Anterior cingulate cortex (tissue), 58 donors: ENCODE measurements around the gene VWA8.
A peak's percentile ranks its signal among the peaks of the same experiment; 100 is the strongest.

Experiments
- DNase-seq, 58 donors: peaks; one replicate each; lab custom pipeline; 2025; lab: John Stamatoyannopoulos, UW

Gene VWA8

DNA sequence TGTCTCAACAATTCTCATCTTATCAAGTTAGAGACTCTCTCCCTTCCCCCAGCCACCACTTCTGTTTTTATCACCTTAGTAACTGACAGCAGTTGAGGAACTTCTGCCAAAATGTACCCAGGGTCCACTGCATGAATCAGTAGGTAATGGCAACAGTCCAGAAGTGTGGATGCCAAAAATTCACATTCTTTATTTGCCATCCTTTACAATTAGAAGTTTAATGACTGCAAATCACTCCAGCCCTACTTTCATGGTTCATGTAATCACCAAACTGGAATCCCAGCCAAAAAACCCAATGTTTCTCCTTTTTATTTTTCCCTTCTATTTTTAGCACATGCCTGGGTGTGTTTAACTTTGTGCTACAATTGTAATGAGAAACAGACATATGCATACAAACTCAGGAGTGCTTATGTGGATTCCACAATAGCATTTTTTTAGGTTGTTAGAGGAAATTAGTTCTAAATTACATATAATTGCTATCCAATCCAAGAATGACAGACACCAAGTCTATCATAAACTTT lies 260.1 kb downstream of the VWA8 start:
- DNase-seq, result no peak

DNA sequence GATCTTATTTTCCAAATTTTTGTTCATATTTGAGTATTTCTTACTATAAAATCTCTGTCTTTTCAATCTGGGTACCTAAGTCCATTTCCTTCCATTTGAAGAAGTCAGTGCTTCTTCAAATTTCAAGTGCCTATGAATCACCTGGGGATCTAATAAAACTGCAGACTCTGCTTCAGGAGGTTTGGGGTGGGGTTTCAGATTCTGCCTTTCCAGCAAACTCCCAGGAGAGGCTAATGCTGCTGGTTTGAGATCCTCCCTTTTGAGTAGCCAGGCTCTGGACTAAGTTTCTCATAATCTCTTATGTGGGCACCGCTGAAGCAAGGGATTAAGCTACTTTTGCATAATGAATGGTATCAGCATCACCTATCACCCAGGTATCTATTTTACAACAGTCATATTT lies 261.1 kb downstream of the VWA8 start:
- DNase-seq, result no peak

DNA sequence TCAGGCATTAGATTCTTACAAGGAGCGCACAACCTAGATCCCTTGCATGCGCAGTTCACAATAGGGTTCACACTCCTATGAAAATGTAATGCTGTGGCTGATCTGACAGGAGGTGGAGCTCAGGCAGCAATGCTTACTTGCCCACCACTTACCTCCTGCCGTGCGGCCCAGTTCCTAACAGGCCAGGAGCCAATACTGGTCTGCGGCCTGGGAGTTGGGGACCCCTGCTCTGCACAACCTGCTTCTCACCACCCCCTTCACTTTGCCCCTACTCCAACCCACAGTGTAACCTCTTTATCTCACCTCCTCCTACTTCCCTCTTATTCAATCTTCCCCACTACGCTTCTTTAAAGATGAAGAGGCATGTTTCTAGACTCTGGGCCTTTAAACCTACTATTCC lies 263.3 kb downstream of the VWA8 start:
- DNase-seq, result no peak

GRCh38 chr13:41696163-41697003 lies 264.5 kb downstream of the VWA8 start:
- no peak for DNase-seq

GRCh38 chr13:41694545-41695301 lies 266.2 kb downstream of the VWA8 start:
- DNase-seq, result no peak

- DNase-seq, result no peak
Measured at GRCh38 chr13:41693434-41693833, 267.5 kb downstream of the VWA8 start.

- DNase-seq, result no peak
Measured at GRCh38 chr13:41691274-41691673, 269.6 kb downstream of the VWA8 start.

- no peak for DNase-seq
Measured at GRCh38 chr13:41682766-41683165, 278.1 kb downstream of the VWA8 start.

GRCh38 chr13:41682001-41682400 lies 278.9 kb downstream of the VWA8 start:
- no peak for DNase-seq

GRCh38 chr13:41681587-41681986 lies 279.3 kb downstream of the VWA8 start:
- DNase-seq, result no peak

- no peak for DNase-seq
Measured at GRCh38 chr13:41680900-41681299, 280.0 kb downstream of the VWA8 start.

DNA sequence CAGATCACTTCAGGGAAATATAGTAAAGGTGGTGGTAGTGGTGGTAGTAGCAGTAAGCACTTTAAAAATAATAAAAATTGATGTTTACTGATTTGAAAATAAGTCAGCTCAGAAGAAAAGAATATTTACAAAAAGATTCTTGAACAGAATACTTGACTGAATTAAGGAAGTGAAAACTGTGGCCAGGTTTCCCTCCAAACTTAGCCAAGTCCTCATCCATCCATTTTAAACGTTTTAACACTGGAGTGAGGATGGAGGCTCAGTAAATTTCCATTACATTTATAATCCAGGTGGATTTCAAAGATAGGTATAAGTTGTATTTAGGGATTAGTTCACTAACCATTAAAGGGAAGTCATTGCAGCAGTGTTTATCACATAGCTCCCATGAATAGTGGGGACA lies 282.1 kb downstream of the VWA8 start:
- no peak for DNase-seq

DNA sequence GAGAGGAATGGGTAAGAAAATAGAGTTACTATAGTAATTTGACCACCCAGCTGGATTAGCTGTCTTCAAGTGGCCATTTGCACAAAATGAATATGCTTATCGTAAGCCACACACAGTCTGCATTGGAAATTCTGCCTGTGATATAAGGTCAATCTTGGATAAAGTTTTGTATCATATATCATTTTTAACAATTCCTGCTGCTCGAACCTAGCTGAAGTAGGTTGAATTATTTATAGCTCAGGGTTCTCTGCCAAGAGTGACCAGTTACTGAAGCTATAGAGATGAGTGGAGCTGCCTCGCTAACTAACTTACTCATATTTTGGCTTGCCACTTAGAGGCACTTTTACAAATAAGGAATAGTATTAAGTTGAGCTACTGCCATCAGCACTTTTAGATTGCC lies 282.7 kb downstream of the VWA8 start:
- no peak for DNase-seq

- DNase-seq, result no peak
Measured at GRCh38 chr13:41675306-41675705, 285.6 kb downstream of the VWA8 start.

GRCh38 chr13:41674246-41674645 lies 286.7 kb downstream of the VWA8 start:
- DNase-seq, result no peak

DNA sequence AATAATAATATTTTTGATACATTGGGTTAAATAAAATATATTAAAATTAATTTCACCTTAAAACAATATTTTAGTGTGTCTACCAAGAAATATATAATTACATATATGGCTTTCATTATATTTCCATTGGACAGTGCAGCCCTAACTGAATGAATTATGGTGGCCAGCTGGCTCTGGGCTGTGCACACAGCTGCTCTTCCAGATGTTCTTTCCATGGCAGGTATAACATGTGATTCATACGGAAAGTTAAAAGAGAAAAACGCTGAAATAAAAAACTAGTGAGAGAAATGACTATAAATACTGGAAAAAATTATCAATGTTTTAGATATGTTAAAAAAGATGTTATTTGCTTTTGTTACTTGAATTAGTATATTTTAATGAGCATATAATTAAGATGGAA lies 287.3 kb downstream of the VWA8 start:
- no peak for DNase-seq

DNA sequence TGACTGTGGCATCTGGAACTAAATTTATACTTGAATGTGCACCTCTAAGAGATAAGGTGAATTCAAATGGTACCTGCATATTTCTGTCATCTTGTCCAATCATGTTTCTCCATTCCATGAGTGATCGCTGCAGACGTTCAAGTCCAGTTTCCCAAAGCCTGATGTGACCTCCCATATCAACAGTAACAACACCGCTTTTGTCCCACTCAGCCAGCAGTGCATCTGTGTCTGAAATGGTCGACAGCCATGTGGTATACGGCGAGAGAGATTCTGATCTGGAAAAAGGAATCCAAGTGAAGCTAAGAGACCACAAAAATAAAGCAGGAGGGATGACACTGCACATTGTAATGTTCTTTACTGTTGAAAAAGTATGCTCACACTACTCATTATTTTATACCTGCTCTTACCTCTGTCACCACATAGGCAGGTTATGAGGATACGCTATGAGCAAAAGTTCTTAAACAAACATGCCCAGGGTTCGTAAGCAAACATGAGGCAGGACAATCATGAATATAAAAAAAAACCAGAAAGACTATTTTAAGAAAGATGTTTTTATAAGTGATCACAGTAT lies 290.0 kb downstream of the VWA8 start:
- DNase-seq, result peak in 6 of 58 donors; percentile 1 to 25 (median 6)

DNA sequence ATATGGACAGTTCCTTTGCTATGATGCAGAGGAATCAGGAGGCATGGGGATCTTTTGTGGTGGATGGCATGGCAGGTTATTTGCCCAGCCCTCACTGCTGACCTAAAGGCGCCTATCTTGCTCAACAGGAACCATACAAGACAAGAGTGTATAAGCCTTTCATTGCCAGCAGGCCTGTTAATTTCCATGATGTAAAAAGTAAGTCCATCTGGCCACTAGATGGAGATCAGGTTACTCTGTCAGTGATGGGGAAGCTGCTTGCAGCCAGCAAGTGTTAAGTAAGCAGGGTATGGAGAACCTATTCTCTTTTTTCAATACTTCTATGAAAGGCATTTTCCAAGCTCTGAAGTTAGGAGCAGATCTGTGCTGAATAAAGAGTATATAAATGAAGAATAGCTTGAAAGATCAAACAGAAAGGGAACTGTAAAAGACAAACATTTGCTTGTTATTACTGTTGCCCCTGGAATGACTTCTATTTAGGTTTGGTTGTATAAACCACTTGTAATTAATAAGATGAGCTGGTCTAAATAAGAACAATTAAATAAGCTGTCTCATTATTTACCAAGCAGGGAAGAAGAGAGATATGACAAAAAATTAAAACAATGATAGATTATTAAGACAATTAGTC lies 292.7 kb downstream of the VWA8 start:
- peak in 38 of 58 donors; percentile 3 to 88 (median 28) for DNase-seq

GRCh38 chr13:41666644-41667043 lies 294.3 kb downstream of the VWA8 start:
- no peak for DNase-seq

DNA sequence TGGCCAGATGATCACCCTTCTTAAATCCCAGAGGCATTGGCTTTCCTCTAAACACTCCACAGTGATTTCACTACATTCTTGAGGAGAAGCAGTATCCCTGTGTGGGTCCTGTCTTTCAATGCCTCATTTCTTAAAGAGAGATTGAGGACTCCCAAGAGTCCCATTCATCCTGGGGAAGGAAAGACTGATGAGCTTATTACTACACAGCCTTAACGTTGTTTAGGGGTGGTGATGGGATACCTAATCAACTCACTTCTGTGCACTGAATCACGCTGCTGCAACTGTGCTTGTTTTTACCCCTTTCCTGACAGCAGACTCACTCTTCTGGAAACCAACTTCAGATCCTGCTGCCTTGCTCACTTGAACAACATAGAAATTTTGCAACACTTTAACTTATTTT lies 300.5 kb downstream of the VWA8 start:
- DNase-seq, result no peak
